NCI-H1092 treated with DMSO at 0.1 percent for 48 hours (cell line): ENCODE measurements around the gene DLG2.
"Not testable (repeated sequence)": the region's sequence is repeated elsewhere in the genome, so short reads cannot be mapped to it uniquely, and the experiment has no call there.

Experiments used
- DNase-seq: peaks from one replicate; lab custom pipeline; 2025; lab: John Stamatoyannopoulos, UW

Gene DLG2

DNA sequence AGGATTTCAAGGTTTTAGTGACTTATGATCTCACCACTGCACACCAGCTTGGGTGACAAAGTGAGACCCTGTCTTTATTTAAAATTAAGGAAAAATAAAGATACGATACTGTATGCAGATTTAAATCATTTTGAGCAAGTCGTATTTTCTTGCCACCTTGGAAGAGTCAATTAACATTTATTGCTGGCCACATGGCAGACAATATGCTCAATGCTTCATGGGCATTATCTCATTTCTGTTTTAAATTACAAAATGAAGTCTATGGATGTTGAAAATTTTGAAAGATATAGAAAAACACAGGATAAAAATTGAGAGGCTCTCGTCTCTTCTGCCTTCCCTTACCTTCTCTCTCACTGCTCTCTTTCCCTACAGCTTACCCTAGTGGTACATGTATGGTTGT lies 1992.0 kb downstream of the DLG2 start:
- no peak for DNase-seq

DNA sequence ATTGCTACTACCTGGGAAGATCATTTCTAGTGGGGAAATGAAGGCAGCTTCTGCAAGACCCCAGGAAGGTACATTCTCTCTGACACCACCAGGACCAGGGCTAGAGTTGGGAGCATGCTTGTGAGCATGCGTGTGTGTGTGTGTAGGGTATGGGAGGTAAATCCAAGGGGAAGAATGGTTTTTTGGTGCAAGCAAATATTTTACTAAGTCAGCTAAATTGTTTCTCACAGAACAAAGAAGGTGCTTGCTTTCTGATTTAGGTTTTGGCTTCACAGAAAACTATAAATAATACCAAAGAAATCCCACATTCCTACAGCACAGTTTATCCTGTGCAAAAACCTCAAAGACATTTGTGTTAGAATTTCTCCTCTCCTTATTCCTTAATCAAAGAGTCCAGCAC lies 1996.9 kb downstream of the DLG2 start:
- no peak for DNase-seq

DNA sequence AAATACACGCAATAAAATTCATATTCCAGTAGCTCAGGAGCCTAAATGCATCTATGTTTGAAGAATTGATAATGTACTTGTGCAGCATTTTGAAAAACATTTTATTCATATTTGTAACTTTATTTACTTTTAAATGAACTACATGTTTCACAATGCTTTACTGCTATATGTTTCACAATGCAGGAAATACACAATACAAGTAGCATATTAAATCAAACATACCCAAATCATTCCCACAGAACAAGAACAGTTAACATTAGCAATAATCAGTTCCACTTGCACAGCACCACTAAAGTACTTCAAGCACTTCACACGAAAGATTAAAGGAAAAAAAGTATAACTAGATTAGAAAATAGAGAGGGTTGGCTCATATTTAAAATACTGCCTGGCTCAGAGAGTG lies 1997.4 kb downstream of the DLG2 start:
- no peak for DNase-seq

DNA sequence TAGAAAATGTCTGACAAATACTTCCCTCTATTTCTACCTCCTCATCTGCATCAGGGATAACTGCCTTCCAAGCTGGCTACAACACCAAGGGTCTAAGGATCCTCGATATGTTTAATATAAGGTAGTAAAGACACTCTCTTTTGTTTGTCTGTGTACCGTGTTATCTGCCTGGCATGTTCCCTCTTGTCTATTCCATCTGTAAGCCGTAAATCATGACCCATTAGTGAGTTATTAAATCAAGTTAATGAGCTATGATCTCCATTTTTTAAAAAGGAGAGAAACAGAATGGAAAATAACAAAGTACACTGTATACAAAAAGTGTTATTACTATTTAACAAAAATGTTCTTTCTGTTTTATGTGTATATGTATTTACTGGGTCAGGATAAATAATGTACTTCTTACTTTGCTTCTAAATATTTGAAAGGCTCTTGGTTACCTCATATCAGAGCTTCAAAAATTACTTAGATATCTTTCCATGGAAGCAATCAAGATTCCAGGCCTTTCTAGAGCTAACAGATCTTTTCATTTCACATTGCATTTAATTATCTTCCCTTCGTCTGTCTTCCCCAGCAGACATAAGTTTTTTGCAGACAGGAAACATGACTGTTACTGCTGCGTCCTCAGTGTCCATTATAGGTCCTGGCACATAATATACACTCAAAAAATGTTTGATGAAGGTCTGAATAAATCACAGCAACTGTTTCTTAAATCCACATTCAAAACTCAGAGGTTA lies 1998.4 kb downstream of the DLG2 start:
- DNase-seq, result no peak

DNA sequence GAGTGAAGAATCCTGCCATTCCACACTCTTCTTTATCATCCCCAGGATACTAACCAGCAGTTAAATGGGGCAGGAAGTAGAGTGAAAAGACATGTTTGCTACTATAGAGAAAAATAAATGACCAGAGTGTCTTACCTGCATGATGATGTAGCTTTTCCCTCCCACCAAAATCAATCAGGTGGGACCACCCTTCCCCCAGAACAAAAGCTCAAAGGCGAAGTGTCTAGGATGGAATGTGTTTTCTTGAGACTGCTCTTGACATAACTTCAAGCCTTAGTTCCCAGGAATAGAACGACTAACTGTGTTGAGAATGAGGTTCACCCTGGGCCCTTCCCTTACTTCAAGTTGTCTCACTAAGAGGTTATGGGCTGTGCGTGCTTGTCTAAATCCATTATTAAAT lies 2001.8 kb downstream of the DLG2 start:
- DNase-seq, result no peak

DNA sequence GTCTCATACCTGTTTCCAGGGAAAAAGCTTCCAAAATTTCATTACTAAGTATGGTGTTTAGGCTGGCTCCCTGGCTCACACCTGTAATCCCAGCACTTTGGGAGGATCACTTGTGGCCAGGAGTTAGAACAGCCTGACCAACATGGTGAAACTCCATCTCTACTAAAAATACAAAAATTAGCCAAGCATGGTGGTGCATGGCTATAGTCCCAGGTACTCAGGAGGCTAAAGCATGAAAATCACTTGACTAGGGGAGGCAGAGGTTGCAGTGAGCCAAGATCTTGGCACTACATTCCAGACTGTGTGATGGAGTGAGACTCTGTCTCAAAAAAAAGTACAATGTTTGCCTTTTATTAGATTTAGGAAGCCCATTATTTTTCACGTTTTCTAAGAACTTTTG lies 2009.5 kb downstream of the DLG2 start:
- DNase-seq, result no peak

DNA sequence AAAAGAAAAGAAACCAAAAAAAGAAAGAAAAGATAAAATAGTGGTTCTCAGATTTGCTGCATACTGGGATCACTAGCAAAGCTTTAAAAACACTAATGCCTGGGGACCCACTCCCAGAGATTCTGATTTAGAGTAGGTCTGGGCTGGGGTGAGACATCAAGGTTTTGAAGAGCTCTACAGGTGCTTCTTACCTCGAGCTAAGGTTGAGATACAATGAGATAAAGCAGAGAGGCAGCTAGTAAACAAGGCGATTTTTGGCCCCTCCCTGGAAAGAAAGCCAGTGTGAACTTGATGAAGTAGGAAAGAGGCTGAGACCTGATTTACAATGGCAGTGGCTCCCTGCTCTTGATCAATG lies 2013.4 kb downstream of the DLG2 start:
- no peak for DNase-seq

DNA sequence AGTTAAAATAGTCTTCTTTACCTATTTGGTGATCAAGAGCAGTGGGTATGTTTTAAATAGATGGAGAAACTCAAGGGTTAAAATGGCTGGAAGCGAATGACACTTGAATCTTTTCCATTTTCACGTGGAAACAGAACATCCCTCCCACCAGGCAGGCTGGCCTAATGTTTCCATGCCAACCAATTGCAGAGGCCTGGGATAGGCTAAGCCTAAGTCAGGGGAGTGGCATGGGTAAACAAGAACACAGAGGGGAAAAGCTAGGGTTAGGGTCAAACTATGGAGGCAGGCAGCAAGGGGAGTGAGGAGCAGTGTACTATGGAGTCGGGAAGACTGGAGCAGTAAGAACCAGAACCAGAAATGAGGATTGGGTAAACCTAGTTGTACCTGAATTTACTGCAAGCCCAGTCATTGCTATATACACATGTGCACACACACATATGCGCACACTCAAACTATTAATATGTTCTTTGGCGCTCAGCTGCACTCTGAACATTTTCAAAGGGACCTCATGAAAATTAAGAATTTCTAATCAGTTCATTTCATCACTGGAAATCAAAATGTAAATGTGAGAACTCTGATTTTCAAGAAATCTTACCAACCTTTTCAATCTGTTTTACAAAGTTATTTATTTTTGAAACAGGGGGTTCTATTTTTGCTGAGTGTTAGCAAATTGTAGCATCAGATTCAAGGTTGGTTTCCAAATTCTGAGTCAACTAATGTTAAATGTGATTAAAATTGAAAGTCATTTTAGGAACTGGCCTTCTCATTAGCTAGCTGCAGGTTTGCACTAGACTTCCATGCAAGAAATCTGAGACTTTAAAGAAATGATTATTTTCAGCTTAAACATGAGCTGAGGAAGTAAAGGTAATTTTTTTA lies 2014.0 kb downstream of the DLG2 start:
- DNase-seq, result no peak

DNA sequence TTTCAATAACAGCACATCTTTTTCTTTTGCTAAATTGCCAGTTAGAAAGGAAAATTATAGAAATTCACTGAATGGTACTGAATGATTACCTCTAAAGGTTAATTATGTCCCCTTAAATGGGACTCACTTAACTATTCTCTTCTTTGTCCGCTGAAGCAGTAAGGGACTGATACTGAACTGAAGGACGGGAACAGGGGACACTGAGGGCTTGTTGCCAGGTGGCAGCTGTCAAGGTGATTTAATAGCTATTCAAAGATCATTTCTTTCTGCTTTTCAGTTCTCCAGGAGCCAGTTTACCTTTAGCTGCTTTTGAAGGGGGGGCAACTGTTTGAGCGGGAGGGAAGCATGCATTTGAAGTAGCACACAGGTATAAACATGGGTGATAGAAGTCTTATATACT lies 2015.5 kb downstream of the DLG2 start:
- peak; percentile 29 for DNase-seq

DNA sequence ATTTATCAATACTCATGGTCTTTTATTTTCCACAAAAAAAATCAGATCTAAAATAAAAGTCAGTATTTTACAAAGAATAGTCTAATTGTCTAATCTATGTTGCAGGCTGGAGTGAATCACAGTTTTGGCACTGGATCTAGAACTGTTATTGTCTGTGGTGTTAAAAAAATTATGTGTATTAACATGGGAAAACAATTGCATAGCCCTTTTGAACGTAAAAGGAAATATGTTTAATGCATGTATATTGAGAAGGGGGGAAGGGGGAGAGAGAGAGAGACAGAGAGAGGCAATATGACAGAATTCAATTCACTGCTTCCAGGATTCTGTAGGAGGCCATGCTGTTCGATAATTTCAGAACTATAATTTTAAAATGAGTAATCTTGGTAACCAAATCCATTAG lies 2016.1 kb downstream of the DLG2 start:
- DNase-seq, result no peak

DNA sequence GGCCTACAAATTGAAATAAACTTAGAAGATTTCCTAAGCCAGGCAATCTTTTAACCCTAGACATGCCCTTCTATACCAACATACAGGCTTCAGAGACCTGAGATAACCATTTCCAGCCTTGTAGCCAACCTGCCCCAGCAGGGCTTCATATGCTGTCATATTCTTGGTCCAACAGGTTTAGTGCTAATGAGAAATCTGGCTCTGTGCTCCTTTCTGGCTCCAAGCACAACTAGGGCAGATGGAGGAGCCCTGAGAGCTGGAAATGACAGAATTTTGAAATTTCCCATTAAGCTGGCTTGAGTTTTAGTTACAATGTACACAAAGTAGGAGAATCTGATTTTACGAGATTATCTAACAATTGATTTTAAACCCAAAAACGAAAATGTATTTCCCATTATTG lies 2018.0 kb downstream of the DLG2 start:
- DNase-seq, result no peak

DNA sequence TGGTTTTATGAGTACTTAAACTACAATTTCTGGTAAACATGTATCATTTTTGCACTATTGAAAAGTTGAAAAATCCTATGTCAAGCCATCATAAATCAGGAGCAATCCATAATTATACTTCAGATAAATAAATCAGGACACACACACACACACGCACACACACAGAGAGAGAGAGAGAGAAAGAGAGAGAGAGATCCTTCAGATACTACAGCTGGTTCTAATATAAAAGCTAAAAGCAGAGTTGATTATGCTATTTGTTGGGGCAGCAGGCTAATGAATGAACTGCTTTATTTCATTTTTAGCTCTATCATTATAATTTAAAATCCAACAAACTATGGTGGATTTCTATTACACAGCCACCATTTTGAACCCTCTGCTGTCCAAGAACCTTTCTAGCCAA lies 2018.6 kb downstream of the DLG2 start:
- DNase-seq, result no peak

DNA sequence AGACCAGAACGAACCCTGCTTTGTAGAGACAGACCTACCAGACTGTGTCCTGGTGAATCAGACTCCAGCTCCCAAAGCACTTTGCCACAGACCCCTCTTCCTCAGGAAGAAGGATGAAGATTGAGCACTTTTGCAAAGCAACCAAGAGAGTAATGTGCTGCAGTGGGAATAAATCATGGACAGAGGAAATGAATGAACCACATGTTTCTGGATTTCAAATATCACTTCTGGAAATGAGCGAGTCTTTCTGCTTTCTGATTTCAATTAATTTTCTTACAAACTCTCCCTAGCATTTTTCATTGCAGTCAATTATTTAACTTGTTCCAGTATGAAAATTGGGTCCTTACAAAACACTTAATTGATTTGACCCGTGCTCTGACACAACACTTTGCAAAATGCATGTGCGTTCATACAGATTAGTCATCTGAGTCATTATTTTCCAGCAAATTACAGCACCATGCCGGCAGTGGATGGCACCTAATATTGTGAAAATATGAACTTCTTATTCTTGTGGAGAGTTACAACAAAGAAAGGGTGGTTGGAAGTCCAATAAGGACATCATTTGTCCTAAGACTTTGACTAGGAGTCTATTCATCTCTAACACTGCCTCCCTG lies 2025.1 kb downstream of the DLG2 start:
- DNase-seq, result no peak

DNA sequence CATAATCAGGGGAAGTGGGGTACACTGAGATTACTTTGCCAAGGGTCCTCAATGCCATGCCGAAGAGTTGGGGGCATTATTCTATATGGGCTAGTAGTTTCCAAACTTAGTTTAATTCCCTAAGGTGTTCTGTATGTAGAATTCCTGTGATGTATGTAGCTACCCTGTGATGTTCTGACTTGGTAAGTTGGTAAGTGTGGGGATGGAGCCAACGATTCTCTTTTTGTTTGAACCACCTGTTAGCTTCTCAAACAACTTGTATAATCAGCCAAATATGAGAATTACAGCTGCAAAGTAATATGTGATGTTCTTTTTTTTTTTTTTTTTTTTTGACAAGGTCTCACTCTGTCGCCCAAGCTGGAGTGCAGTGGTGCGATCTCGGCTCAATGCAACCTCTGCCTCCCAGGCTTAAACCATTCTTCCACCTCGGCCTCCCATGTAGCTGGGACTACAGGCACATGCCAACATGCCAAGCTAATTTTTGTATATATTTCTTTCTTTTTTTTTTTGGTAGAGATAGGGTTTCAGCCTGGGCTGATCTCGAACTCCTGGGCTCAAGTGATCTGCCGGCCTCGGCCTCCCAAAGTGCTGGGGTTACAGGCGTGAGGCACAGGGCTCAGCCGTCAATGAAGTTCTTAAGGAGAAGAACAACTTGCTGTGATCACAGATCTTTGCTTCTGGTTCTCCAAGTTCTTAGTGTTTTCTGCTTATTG lies 2025.8 kb downstream of the DLG2 start:
- DNase-seq, result no peak

DNA sequence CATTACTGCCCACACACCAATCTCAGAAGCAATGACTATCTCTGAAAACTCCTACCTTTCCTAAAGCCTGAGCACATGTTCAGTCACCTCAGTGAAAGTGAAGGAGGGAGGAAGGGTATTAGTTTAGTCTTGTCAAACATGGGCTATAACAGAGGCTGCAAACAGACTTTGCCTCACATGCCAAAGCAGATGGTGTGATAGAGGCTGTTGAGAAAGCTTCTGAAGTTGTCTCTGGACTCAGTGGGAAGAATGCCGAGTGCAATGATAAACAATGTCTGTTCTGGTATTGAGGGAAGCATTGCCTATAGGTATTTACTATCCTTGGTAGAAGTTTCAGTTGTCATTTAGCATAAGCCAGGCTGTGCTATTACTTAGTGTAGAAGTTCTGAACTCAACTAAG lies 2026.5 kb downstream of the DLG2 start:
- DNase-seq, result no peak

DNA sequence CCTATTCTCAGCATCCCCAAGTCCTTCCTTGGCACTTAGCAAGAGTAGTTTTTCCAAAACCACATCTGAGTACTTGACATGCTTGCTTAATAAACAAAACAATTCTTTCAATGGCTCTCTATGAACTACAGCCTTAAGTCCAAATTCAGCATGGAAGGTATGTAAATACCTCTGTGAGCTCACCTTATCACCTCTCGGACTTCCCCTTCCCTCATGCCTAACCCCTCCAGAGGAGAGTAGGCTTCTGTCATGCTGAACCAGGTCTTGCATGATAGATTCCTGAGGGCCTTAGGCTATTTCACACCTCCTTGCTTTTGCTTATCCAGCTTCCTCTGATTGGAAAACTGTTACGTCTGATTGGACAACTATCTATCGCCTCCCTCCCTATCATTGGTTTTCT lies 2028.1 kb downstream of the DLG2 start:
- no peak for DNase-seq

DNA sequence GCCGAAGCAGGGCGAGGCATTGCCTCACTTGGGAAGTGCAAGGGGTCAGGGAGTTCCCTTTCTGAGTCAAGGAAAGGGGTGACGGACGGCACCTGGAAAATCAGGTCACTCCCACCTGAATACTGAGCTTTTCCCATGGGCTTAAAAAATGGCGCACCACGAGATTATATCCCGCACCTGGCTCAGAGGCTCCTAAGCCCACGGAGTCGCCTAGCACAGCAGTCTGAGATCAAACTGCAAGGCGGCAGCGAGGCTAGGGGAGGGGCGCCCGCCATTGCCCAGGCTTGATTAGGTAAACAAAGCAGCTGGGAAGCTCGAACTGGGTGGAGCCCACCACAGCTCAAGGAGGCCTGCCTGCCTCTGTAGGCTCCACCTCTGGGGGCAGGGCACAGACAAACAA lies 2039.3 kb downstream of the DLG2 start:
- not testable (repeated sequence) for DNase-seq

DNA sequence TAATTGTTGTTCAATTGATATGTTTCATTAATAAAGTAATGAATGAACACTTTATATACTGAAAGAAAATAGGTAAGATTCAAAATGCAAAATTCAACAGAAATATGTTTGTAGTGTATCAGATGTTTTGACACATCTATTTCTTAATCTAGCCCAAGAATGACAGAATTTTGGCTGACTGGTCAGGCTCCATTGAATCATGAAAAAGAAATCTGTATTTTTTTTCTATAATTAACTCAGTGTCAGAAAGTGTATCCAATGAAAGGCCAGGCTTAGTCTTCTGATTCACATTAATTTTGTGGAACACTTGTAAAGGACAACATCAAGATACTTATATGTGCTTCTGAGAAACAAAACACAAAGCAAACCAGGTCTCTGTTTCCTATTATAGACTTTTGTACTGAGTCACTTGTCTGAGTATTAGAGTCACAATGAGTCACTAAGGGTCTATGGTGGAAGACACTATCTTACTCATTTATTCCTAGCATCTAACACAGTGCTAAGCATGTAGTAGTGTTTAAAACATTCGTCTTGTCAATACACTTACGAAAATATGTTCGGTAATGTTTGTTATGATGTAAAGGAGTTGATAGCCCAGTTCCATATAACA lies 2043.3 kb downstream of the DLG2 start:
- no peak for DNase-seq

DNA sequence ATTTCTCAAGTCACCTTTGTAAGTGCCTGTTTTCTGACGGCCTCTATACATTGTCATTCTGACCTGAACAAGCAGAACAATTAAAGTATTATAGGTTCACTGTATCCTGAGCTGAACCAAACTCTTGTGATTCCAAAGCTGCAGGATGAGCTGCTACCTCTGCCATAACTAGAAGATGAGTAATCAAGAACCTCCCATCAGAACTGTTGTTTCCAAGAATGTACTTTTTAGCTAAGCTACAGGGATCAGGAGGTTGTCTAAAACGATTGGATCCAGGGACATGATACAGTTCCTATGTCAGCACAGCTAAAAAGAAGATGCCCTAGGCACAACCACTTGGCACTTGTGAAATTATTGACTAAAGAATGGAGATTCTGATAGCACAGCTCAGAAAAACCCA lies 2052.6 kb downstream of the DLG2 start:
- no peak for DNase-seq

DNA sequence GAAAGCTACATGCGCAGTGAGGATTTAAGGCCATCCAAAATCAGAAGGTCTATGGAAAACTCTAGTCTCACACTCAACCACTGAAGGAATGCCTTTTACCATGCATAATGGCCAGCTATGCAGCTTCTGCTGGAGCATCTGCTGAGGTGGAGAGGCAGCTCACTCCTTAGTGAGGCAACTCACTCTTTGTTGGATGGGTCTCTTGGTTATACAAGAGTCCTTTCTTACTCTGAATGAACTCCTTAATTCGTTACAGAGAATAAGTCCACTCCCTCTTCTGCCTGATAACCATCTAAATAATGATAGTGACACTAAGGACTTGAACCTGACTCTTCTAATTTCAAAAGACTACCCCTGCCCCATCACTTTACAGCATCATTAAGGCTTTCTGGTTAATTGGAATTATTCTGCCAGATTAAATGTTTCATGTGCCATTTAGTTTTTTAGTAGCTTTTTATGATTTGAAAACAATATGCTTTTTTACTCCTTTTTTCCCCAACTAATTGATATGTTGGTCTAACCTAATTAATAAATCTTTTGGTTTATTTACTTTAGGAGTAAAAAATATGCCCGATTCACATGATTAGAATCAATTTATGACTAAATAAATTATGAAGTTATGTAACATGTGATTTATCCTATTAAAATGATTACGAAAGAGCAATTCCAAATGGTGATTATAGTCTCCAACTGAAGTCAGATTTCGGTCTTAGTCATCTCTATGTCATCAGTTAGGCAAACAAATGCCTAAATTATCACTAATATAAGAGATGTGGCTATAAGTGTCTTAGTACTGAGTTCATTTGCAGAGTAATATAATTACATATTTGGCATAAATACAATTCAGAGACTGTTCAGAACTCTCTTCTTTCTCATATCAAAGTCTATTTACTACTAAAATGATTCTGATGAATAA lies 2054.3 kb downstream of the DLG2 start:
- DNase-seq, result no peak

DNA sequence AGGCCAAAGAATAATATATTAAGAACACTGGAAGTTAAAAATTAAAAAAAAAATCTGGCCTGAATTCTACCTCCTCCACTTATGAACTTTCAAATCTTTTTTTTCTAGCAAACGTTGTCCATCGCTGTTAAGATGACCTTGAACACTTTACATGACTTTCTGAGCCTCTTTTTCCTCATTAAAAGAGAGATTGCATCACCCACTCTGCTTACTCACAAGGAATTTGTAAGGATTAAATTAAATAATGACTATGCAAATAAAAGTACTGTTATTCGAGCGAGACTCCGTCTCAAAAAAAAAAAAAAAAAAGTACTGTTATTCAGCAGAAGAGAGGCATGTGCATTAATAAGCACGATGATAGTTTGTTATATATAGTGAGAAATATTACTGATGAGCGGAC lies 2055.8 kb downstream of the DLG2 start:
- DNase-seq, result no peak
